NT2/D1 (cell line): ENCODE measurements around the gene BPIFB2.

Experiments
- SUZ12 ChIP-seq: IDR thresholded peaks from 2 replicates; pipeline ENCODE4 v1.6.1; 2011; ENCODE audit not compliant: insufficient read length, insufficient read depth; ENCODE audit errors: extremely low read depth
- YY1 ChIP-seq: IDR thresholded peaks from 2 replicates; pipeline ENCODE4 v1.6.1; 2011; ENCODE audit not compliant: insufficient read length, insufficient read depth
- ZNF274 ChIP-seq: IDR thresholded peaks from 2 replicates; pipeline ENCODE4 v1.6.1; 2011; ENCODE audit warnings: mild to moderate bottlenecking, low read depth, low read length

DNA sequence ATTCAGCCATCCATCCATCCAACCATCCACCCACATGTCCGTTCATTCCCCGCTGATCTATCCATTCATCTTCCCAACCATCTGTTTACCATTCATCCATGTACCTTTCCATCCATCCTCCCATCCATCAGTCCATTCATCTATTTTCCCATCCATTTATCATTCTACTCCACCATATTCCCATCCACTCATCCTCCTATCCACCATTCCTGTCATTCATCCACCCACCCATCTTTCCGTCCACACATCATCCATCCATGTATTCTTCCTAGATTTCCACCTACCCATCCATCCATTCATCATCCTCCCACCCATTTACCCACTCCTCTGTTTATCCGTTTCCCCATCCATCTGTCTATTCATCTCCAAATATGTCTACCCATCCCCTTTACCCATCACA is 30.7 kb downstream of the BPIFB2 start:
- TF ChIP-seq ZNF274 (no peak), YY1 (no peak), SUZ12 (no peak)
